WERI-Rb-1 (cell line): ENCODE data around the gene NXF1.
"Not testable (repeated sequence)": the region's sequence is repeated elsewhere in the genome, so short reads cannot be mapped to it uniquely, and the experiment has no call there.

Experiments
- DNase-seq: peaks from one replicate; pipeline ENCODE4 v3.0.0-alpha.2; 2020
- H3K27ac ChIP-seq: fragments of 250-450 bp; sonication (Bioruptor Pico); 2 replicates; pipeline ENCODE4 v1.5.1; 2020; ENCODE audit warnings: mild to moderate bottlenecking, moderate library complexity
- H3K27me3 ChIP-seq: fragments of 250-450 bp; sonication (Bioruptor Pico); 2 replicates; pipeline ENCODE4 v1.5.1; 2021; ENCODE audit warnings: mild to moderate bottlenecking, low read depth, moderate library complexity; ENCODE audit not compliant: insufficient read depth, severe bottlenecking
- H3K36me3 ChIP-seq: fragments of 250-450 bp; sonication (Bioruptor Pico); 2 replicates; pipeline ENCODE4 v1.5.1; 2020; ENCODE audit warnings: mild to moderate bottlenecking, moderate library complexity
- H3K4me3 ChIP-seq: 2 replicates; pipeline ENCODE4 v1.5.1; 2011; ENCODE audit warnings: low read depth, mild to moderate bottlenecking, control low read depth, low read length
- H3K9me3 ChIP-seq: fragments of 250-450 bp; sonication (Bioruptor Pico); 2 replicates; pipeline ENCODE4 v1.5.1; 2021; ENCODE audit warnings: mild to moderate bottlenecking, moderate library complexity; ENCODE audit not compliant: severe bottlenecking
- CTCF ChIP-seq: IDR thresholded peaks from 2 replicates; pipeline ENCODE4 v1.5.1; 2011; ENCODE audit warnings: low read depth, mild to moderate bottlenecking, control low read depth, inconsistent platforms, low read length

The NXF1 gene

GRCh38 chr11:62850911-62851806 is 45.9 kb upstream of the NXF1 start:
- DNase-seq: no peak

GRCh38 chr11:62847767-62848314 is 42.6 kb upstream of the NXF1 start:
- TF ChIP-seq CTCF: no peak
- no peak for DNase-seq
- H3K9me3 ChIP-seq: no peaks in the 10 kb centered on the region
- H3K27me3 ChIP-seq: no peaks in the 10 kb centered on the region
- H3K27ac ChIP-seq: no peak overlapping the region
- peaks cover 18% of the 10 kb centered on the region for H3K36me3 ChIP-seq
- no peak overlapping the region for H3K4me3 ChIP-seq

More at GRCh38 chr11:62850911-62851806, 45.9 kb upstream of the NXF1 start:
- Histone ChIP-seq H3K27ac (no peak overlapping the region), H3K4me3 (no peak overlapping the region), H3K9me3 (no peaks in the 10 kb centered on the region), H3K36me3 (peaks cover 46% of the 10 kb centered on the region), H3K27me3 (no peaks in the 10 kb centered on the region)
- no peak for TF ChIP-seq CTCF

GRCh38 chr11:62846177-62846576 is 40.9 kb upstream of the NXF1 start:
- Histone ChIP-seq H3K27me3 (peaks cover 3% of the 10 kb centered on the region), H3K9me3 (no peaks in the 10 kb centered on the region), H3K4me3 (no peak overlapping the region), H3K36me3 (peaks cover 3% of the 10 kb centered on the region; the same call in 1 of the 2 replicates), H3K27ac (no peak overlapping the region)
- DNase-seq: no peak
- no peak for TF ChIP-seq CTCF

GRCh38 chr11:62844154-62844553 is 38.9 kb upstream of the NXF1 start:
- DNase-seq: no peak
- Histone ChIP-seq H3K27me3 (peaks cover 4% of the 10 kb centered on the region), H3K4me3 (no peak overlapping the region), H3K36me3 (no peaks in the 10 kb centered on the region), H3K9me3 (no peaks in the 10 kb centered on the region), H3K27ac (no peak overlapping the region)
- no peak for TF ChIP-seq CTCF

GRCh38 chr11:62843466-62843865 is 38.2 kb upstream of the NXF1 start:
- no peak for DNase-seq
- no peak for TF ChIP-seq CTCF
- Histone ChIP-seq H3K27ac (peak overlapping the region; percentile 98; the same call in 1 of the 2 replicates), H3K36me3 (no peaks in the 10 kb centered on the region), H3K9me3 (no peaks in the 10 kb centered on the region), H3K27me3 (peaks cover 4% of the 10 kb centered on the region), H3K4me3 (no peak overlapping the region)

GRCh38 chr11:62842891-62843290 is 37.7 kb upstream of the NXF1 start:
- H3K36me3 ChIP-seq, H3K9me3 ChIP-seq, DNase-seq, H3K27me3 ChIP-seq: not testable (repeated sequence)
- Histone ChIP-seq H3K4me3 (peak overlapping the region; percentile 55), H3K27ac (peak overlapping the region; percentile 98)
